Liver (tissue), 9 donors: ENCODE data around the gene PTPN2. TPM values are rescaled to one million over a fixed set of nuclear protein-coding genes. Genes with fewer than 3 reads are reported as not detected.

Experiments used
- DNase-seq: peaks from one replicate; pipeline ENCODE4 v3.0.0-alpha.2; 2017; ENCODE audit warnings: low spot score
- H3K27ac ChIP-seq, 2 donors: one replicate each; pipeline ENCODE4 v1.7.0; 2013; ENCODE audit warnings: inconsistent platforms in 2 of 2, low read length in 2 of 2, control low read depth in 1 of 2, low read depth in 1 of 2, mild to moderate bottlenecking in 1 of 2
- H3K27me3 ChIP-seq, 4 donors: one replicate each; pipeline versions ENCODE4 v1.6.1 to v1.7.0; 2013; ENCODE audit warnings: low read length in 3 of 4, inconsistent platforms in 1 of 4, mild to moderate bottlenecking in 1 of 4, moderate library complexity in 1 of 4; ENCODE audit not compliant: control insufficient read depth in 4 of 4, insufficient read depth in 4 of 4
- H3K36me3 ChIP-seq, 4 donors: one replicate each; pipeline versions ENCODE4 v1.6.1 to v1.7.0; 2013; ENCODE audit warnings: low read length in 3 of 4, mild to moderate bottlenecking in 3 of 4, low read depth in 1 of 4, moderate library complexity in 1 of 4; ENCODE audit not compliant: control insufficient read depth in 4 of 4, insufficient read depth in 3 of 4
- H3K4me1 ChIP-seq, 4 donors: one replicate each; pipeline versions ENCODE4 v1.6.1 to v1.7.0; 2013; ENCODE audit warnings: low read length in 3 of 4, mild to moderate bottlenecking in 3 of 4, moderate library complexity in 1 of 4; ENCODE audit not compliant: control insufficient read depth in 4 of 4, insufficient read depth in 4 of 4
- H3K4me3 ChIP-seq, 3 donors: one replicate each; pipeline versions ENCODE4 v1.6.1 to v1.7.0; 2013; ENCODE audit warnings: low read length in 3 of 3, control low read depth in 1 of 3, low read depth in 1 of 3, mild to moderate bottlenecking in 1 of 3
- H3K9ac ChIP-seq, 2 donors: one replicate each; pipeline ENCODE4 v1.7.0; 2013; ENCODE audit warnings: low read length in 2 of 2, mild to moderate bottlenecking in 2 of 2, moderate library complexity in 2 of 2, control low read depth in 1 of 2, low read depth in 1 of 2
- H3K9me3 ChIP-seq, 4 donors: one replicate each; pipeline versions ENCODE4 v1.6.1 to v1.7.0; 2013; ENCODE audit warnings: low read length in 3 of 4; ENCODE audit not compliant: control insufficient read depth in 4 of 4
- EGR1 ChIP-seq, 2 donors: IDR thresholded peaks; 2 replicates each; pipeline ENCODE4 v1.6.1; 2016 to 2018; ENCODE audit warnings: antibody characterized with exemption in 2 of 2, low read depth in 2 of 2
- FOXA1 ChIP-seq: IDR thresholded peaks from 2 replicates; pipeline ENCODE4 v1.6.1; 2016; ENCODE audit warnings: antibody characterized with exemption
- FOXA2 ChIP-seq: IDR thresholded peaks from 2 replicates; pipeline ENCODE4 v1.6.1; 2016; ENCODE audit warnings: antibody characterized with exemption
- GABPA ChIP-seq, 2 donors: IDR thresholded peaks in 1 of 2; conservative IDR thresholded peaks in 1 of 2; 2 replicates each; pipeline ENCODE4 v1.6.1; 2016; ENCODE audit warnings: antibody characterized with exemption in 2 of 2, mild to moderate bottlenecking in 1 of 2, moderate library complexity in 1 of 2
- HNF4A ChIP-seq, 2 donors: conservative IDR thresholded peaks; 2 replicates each; pipeline ENCODE4 v1.6.1; 2016; ENCODE audit warnings: antibody characterized with exemption in 2 of 2, mild to moderate bottlenecking in 2 of 2
- HNF4G ChIP-seq: IDR thresholded peaks from 2 replicates; pipeline ENCODE4 v1.6.1; 2016; ENCODE audit warnings: antibody characterized with exemption
- JUND ChIP-seq, 2 donors: IDR thresholded peaks; 2 replicates each; pipeline ENCODE4 v1.6.1; 2016; ENCODE audit warnings: antibody characterized with exemption in 2 of 2
- NR2F2 ChIP-seq: IDR thresholded peaks from 2 replicates; pipeline ENCODE4 v1.6.1; 2016; ENCODE audit warnings: antibody characterized with exemption
- RAD21 ChIP-seq, 2 donors: IDR thresholded peaks; 2 replicates each; pipeline ENCODE4 v1.6.1; 2016; ENCODE audit warnings: antibody characterized with exemption in 2 of 2, mild to moderate bottlenecking in 2 of 2
- RXRA ChIP-seq, 2 donors: IDR thresholded peaks; 2 replicates each; pipeline ENCODE4 v1.6.1; 2017 to 2018; ENCODE audit warnings: antibody characterized with exemption in 2 of 2, mild to moderate bottlenecking in 1 of 2
- SP1 ChIP-seq: IDR thresholded peaks from 2 replicates; pipeline ENCODE4 v1.6.1; 2018; ENCODE audit warnings: antibody characterized with exemption, mild to moderate bottlenecking
- TAF1 ChIP-seq: conservative IDR thresholded peaks from 2 replicates; pipeline ENCODE4 v1.6.1; 2016; ENCODE audit warnings: antibody characterized with exemption, mild to moderate bottlenecking
- YY1 ChIP-seq: IDR thresholded peaks from 2 replicates; pipeline ENCODE4 v1.6.1; 2016; ENCODE audit warnings: antibody characterized with exemption, mild to moderate bottlenecking
- WGBS: extraction: QIAGEN DNeasy Blood & Tissue Kit; methylation state at CpG from one replicate; pipeline ENCODE4 v1.1.7; 2013; 5-methylcytosine and 5-hydroxymethylcytosine counted together
- polyA plus RNA-seq, 2 donors: library from polyadenylated mRNA; stranded (reverse) in 1 of 2; unstranded in 1 of 2; fragments of 200-250 nt in 1 of 2; fragments of >200 nt in 1 of 2; fragmentation: Nextera tagmentation in 1 of 2; extraction: Ambion mirVana in 1 of 2; gene quantifications; one replicate each; pipeline versions ENCODE4 v1.2.1 to v1.2.3, GENCODE V29; 2013 to 2015
- total RNA-seq, 2 donors: library from RNA; depleted of rRNA; stranded (reverse); fragments of >200 nt; gene quantifications; one replicate each; pipeline ENCODE4 v1.2.3, GENCODE V29; 2014
- TF ChIP-seq, protein P1 (sequence below): IDR thresholded peaks from 2 replicates; pipeline ENCODE4 v1.6.1; 2016; ENCODE audit warnings: antibody characterized with exemption, mild to moderate bottlenecking
- TF ChIP-seq, protein P2 (sequence below): IDR thresholded peaks from 2 replicates; pipeline ENCODE4 v1.6.1; 2016; ENCODE audit warnings: antibody characterized with exemption
- TF ChIP-seq, protein P3 (sequence below): IDR thresholded peaks from 2 replicates; pipeline ENCODE4 v1.6.1; 2016; ENCODE audit warnings: antibody characterized with exemption
- TF ChIP-seq, protein P4 (sequence below): IDR thresholded peaks from 2 replicates; pipeline ENCODE4 v1.6.1; 2016; ENCODE audit warnings: antibody characterized with exemption
- donor health status: healthy.
- donor health status: healthy.
- donor health status: healthy.
- donor health status: healthy.
- donor health status: healthy.

PTPN2 gene
- total and polyA plus RNA-seq, 4 donors = 9.2 to 21.2 (median 14.9) TPM

DNA sequence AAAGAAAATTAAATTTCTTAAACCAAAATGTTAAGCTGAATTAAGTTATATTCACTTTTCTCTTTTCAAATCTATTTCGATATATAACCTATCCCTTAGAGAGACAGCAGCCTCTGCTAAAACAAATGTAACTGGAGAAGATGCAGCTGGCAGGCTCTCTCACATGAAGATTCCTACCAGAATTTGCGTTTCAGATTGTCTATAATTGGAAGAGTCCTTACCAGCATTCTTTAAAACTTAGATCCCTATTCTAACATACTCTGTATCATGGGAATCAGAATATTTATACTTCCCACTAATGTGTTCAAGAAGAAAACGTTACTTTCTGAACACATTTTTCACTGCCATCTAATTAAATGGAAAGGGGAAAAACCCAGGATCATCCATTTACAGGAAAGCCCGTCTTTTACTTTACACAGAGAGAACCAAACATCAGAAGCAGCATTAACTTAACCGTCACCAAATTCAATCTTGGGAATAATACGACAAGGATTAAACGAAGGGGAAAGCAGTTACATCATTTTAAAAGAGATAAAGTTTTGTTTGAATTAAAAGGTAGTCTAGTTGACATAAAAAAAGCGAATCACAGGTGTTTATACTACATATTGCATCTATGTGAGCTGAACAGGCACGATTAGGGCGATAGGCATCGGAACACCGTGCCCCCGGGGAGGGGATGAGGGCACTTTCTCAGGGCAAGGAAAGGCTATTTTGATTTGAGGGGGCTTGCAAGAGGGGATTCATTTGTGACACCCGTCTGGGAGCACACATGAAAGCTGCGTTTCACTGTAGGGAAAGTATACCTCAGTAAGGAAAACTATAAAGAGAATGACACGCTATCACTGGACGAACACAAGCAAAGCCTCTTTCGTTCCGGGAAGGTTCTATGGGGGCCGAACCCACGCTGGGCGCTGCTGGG, 1.3 kb downstream of the PTPN2 start:
- no peak for TF ChIP-seq HNF4A (conservative IDR thresholded peaks at IDR 0.05)
- TF ChIP-seq FOXA2 = no peak
- TF ChIP-seq, protein P1, sequence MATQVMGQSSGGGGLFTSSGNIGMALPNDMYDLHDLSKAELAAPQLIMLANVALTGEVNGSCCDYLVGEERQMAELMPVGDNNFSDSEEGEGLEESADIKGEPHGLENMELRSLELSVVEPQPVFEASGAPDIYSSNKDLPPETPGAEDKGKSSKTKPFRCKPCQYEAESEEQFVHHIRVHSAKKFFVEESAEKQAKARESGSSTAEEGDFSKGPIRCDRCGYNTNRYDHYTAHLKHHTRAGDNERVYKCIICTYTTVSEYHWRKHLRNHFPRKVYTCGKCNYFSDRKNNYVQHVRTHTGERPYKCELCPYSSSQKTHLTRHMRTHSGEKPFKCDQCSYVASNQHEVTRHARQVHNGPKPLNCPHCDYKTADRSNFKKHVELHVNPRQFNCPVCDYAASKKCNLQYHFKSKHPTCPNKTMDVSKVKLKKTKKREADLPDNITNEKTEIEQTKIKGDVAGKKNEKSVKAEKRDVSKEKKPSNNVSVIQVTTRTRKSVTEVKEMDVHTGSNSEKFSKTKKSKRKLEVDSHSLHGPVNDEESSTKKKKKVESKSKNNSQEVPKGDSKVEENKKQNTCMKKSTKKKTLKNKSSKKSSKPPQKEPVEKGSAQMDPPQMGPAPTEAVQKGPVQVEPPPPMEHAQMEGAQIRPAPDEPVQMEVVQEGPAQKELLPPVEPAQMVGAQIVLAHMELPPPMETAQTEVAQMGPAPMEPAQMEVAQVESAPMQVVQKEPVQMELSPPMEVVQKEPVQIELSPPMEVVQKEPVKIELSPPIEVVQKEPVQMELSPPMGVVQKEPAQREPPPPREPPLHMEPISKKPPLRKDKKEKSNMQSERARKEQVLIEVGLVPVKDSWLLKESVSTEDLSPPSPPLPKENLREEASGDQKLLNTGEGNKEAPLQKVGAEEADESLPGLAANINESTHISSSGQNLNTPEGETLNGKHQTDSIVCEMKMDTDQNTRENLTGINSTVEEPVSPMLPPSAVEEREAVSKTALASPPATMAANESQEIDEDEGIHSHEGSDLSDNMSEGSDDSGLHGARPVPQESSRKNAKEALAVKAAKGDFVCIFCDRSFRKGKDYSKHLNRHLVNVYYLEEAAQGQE = no peak
- no peak for TF ChIP-seq SP1
- no peak for TF ChIP-seq FOXA1
- TF ChIP-seq, protein P2, sequence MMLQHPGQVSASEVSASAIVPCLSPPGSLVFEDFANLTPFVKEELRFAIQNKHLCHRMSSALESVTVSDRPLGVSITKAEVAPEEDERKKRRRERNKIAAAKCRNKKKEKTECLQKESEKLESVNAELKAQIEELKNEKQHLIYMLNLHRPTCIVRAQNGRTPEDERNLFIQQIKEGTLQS = no peak
- TF ChIP-seq JUND (IDR thresholded peaks at IDR 0.05) = no peak
- TF ChIP-seq EGR1 (IDR thresholded peaks at IDR 0.05; ENCODE audit: low read depth in 2 of 2) = no peak
- TF ChIP-seq HNF4G = no peak
- TF ChIP-seq, protein P3, sequence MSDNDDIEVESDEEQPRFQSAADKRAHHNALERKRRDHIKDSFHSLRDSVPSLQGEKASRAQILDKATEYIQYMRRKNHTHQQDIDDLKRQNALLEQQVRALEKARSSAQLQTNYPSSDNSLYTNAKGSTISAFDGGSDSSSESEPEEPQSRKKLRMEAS = no peak
- no peak for TF ChIP-seq GABPA (IDR thresholded peaks at IDR 0.05 in 1 of 2, conservative IDR thresholded peaks at IDR 0.05 in 1 of 2)
- TF ChIP-seq NR2F2 = no peak
- H3K27me3 ChIP-seq = no peaks in the 10 kb centered on the region
- no peak for DNase-seq
- H3K4me3 ChIP-seq = peak overlapping the region; percentile 92 to 94 (median 92)
- peak overlapping the region; percentile 100 for H3K27ac ChIP-seq
- peak overlapping the region; percentile 58 to 95 for H3K9ac ChIP-seq
- 8% methylated on average over 22 of the region's 22 CpGs for WGBS
- H3K36me3 ChIP-seq = no peaks in the 10 kb centered on the region
- peaks cover 5 to 19% (median 11%) of the 10 kb centered on the region in 4 donors for H3K4me1 ChIP-seq
- H3K9me3 ChIP-seq = no peaks in the 10 kb centered on the region

DNA sequence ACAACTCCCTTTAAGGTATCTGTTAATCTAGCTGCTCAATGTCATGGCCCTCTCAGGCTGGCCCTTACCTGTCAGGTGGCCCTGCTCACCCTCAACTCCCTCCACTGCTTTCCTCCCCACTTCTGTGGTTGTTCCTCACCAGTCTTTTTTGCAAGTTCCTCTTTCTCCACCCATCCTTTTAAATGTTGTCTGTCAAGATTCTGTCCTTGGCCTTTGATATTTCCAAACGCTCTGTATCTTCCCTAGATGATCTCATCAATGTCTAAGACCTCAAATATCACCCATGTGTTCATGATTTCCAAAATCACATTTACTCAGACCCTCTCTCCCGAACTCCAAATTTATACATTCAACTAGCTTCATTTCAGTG, 3.5 kb downstream of the PTPN2 start:
- H3K9ac ChIP-seq = no peak overlapping the region
- peak overlapping the region; percentile 43 to 50 for H3K27ac ChIP-seq
- H3K36me3 ChIP-seq = peaks cover 0 to 1% (median 0%) of the 10 kb centered on the region in 4 donors
- no peak for DNase-seq
- H3K4me3 ChIP-seq = no peak overlapping the region
- no peak for TF ChIP-seq HNF4G
- TF ChIP-seq EGR1 (IDR thresholded peaks at IDR 0.05; ENCODE audit: low read depth in 2 of 2) = no peak
- no peak for TF ChIP-seq RAD21 (IDR thresholded peaks at IDR 0.05)
- TF ChIP-seq FOXA1 = no peak
- no peak for TF ChIP-seq RXRA (IDR thresholded peaks at IDR 0.05)
- TF ChIP-seq SP1 = no peak
- TF ChIP-seq HNF4A (conservative IDR thresholded peaks at IDR 0.05) = no peak
- TF ChIP-seq, protein P3 = no peak
- no peak for TF ChIP-seq YY1
- TF ChIP-seq, protein P1 = no peak
- TF ChIP-seq JUND (IDR thresholded peaks at IDR 0.05) = no peak
- no peak for TF ChIP-seq TAF1
- TF ChIP-seq, protein P4, sequence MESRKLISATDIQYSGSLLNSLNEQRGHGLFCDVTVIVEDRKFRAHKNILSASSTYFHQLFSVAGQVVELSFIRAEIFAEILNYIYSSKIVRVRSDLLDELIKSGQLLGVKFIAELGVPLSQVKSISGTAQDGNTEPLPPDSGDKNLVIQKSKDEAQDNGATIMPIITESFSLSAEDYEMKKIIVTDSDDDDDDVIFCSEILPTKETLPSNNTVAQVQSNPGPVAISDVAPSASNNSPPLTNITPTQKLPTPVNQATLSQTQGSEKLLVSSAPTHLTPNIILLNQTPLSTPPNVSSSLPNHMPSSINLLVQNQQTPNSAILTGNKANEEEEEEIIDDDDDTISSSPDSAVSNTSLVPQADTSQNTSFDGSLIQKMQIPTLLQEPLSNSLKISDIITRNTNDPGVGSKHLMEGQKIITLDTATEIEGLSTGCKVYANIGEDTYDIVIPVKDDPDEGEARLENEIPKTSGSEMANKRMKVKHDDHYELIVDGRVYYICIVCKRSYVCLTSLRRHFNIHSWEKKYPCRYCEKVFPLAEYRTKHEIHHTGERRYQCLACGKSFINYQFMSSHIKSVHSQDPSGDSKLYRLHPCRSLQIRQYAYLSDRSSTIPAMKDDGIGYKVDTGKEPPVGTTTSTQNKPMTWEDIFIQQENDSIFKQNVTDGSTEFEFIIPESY = no peak
- H3K4me1 ChIP-seq = peaks cover 2 to 27% (median 11%) of the 10 kb centered on the region in 4 donors
- WGBS = 68% methylated on average over 2 of the region's 2 CpGs
- H3K27me3 ChIP-seq = no peaks in the 10 kb centered on the region
- no peaks in the 10 kb centered on the region for H3K9me3 ChIP-seq
